OCI-LY7 (cell line): ENCODE data around the gene IQCC. TPM values are rescaled to one million over a fixed set of nuclear protein-coding genes. Genes with fewer than 3 reads are reported as not detected.

Experiments
- BruUV-seq: library from RNA; stranded (reverse); fragments of 400-500 nt; replicated peaks from 2 replicates; lab custom pipeline; 2021; lab: Mats Ljungman, UMichigan
- CTCF ChIA-PET: fragments of 300-600 bp; sonication (Branson Sonifier 250); formaldehyde crosslinking; loops from one replicate; lab custom pipeline; 2022; ENCODE audit warnings: antibody characterized with exemption; ENCODE audit not compliant: unreplicated experiment; lab: Charles Lee
- POLR2A ChIA-PET: fragments of 300-600 bp; sonication (Branson Sonifier 250); formaldehyde crosslinking; loops from one replicate; lab custom pipeline; 2022; ENCODE audit warnings: antibody characterized with exemption; lab: Charles Lee
- DNase-seq: peaks from one replicate; pipeline ENCODE4 v3.0.0-alpha.2; 2015; ENCODE audit warnings: low spot score
- H2AFZ ChIP-seq: fragments of 200-600 bp; sonication (generic), shearing (Covaris generic); 2 replicates; pipeline ENCODE4 v1.6.1; 2014; ENCODE audit warnings: mild to moderate bottlenecking, antibody characterized with exemption, low read length, moderate library complexity
- H3K27ac ChIP-seq: fragments of 200-600 bp; sonication (generic); 2 replicates; pipeline ENCODE4 v1.5.1; 2014; ENCODE audit warnings: mixed run types, low read depth, mild to moderate bottlenecking, moderate library complexity, low read length, inconsistent platforms; ENCODE audit not compliant: poor library complexity, severe bottlenecking
- H3K36me3 ChIP-seq: fragments of 200-600 bp; sonication (generic); 2 replicates; pipeline ENCODE4 v1.6.1; 2014; ENCODE audit warnings: mild to moderate bottlenecking, antibody characterized with exemption, low read length, moderate library complexity, mixed read lengths; ENCODE audit not compliant: insufficient read depth
- H3K4me1 ChIP-seq: fragments of 200-600 bp; sonication (generic); 2 replicates; pipeline ENCODE4 v1.5.1; 2014; ENCODE audit warnings: mild to moderate bottlenecking, low read length; ENCODE audit not compliant: insufficient read depth, poor library complexity, severe bottlenecking
- H3K4me2 ChIP-seq: fragments of 200-600 bp; sonication (generic); 2 replicates; pipeline ENCODE4 v1.6.1; 2014; ENCODE audit warnings: mild to moderate bottlenecking, low read length
- H3K4me3 ChIP-seq: fragments of 200-600 bp; sonication (generic); 2 replicates; pipeline ENCODE4 v1.5.1; 2014; ENCODE audit warnings: mild to moderate bottlenecking, low read depth, low read length; ENCODE audit not compliant: poor library complexity, severe bottlenecking
- H3K79me2 ChIP-seq: fragments of 200-600 bp; sonication (generic); 2 replicates; pipeline ENCODE4 v1.6.1; 2016; ENCODE audit warnings: low read depth, mild to moderate bottlenecking, low read length, moderate library complexity, mixed read lengths; ENCODE audit not compliant: insufficient read depth
- H3K9me2 ChIP-seq: fragments of 200-600 bp; sonication (generic); 2 replicates; pipeline ENCODE4 v1.6.1; 2016; ENCODE audit warnings: mild to moderate bottlenecking, low read length, mixed read lengths; ENCODE audit not compliant: insufficient read depth
- H3K9me3 ChIP-seq: fragments of 200-600 bp; sonication (generic); 2 replicates; pipeline ENCODE4 v1.6.1; 2014; ENCODE audit warnings: mild to moderate bottlenecking, mixed run types, low read length, mixed read lengths
- H4K20me1 ChIP-seq: fragments of 200-600 bp; sonication (generic); 2 replicates; pipeline ENCODE4 v1.6.1; 2014; ENCODE audit warnings: mild to moderate bottlenecking, antibody characterized with exemption, low read length, moderate library complexity, mixed read lengths; ENCODE audit not compliant: insufficient read depth
- EZH2phosphoT487 ChIP-seq: fragments of 200-600 bp; sonication (generic); IDR thresholded peaks from 2 replicates; pipeline ENCODE4 v1.6.1; 2018; ENCODE audit warnings: low read depth, borderline replicate concordance, mild to moderate bottlenecking, mixed run types, antibody characterized with exemption, low read length, moderate library complexity, mixed read lengths
- intact Hi-C: fragments of 100-400 bp; cut with micrococcal nuclease; formaldehyde crosslinking; loops from one replicate; pipeline ENCODE4 v1.10.0; 2022; ENCODE audit not compliant: unreplicated experiment
- total RNA-seq, 2 experiments: library from RNA; depleted of rRNA in 1 of 2; stranded (reverse); fragments of >200 nt in 1 of 2; shearing (Covaris generic) in 1 of 2; gene quantifications; 2 replicates each; pipeline ENCODE4 v1.2.3, GENCODE V29; 2014 to 2022
- TF ChIP-seq, protein P1 (sequence below): fragments of 200-600 bp; sonication (generic); conservative IDR thresholded peaks from 2 replicates; pipeline ENCODE4 v1.5.1; 2014; ENCODE audit warnings: mild to moderate bottlenecking, antibody characterized with exemption, low read length, moderate library complexity, mixed read lengths

IQCC gene
- total RNA-seq, 2 experiments from 2014 or later = 8.0 to 14.5 TPM

DNA sequence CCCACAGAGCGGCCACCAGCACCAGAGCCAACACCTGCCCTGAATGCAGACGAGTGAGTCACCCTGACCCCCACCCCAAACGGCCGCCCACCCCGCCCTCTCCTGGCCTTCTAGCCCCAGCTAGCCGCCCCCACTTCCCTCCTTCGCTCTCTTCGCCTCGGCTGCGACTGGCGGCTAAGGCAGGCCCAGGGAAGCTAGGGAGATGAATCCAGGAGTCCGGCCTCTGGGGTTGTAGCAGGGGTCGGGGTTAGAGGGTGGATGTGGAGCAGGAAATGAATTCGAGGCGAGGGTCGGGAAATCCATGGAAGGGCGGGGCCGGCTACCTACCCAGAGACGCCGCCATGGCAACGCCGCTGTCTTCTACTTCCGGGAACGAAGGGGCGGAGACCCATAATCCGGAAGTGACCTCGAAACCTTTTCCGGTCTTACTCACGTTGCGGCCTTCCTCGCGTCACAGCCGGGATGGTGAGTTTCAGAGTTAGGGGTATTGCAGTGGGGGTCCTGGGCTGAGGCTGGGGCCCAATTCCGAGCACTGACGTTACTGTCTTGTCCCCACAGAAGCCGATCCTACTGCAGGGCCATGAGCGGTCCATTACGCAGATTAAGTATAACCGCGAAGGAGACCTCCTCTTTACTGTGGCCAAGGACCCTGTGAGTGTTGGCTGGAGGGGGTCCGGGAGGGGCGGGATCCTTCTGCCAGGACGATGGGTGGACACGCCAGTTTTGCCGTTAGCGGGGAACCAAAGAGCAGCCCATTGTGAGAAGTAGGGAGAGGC is 16.7 kb downstream of the IQCC start, which contains the start of the genes EIF3I and TMEM234:
Gene EIF3I, plus strand, starts transcription at position 428 of the 776 bp plus-strand sequence. Its CDS starts 35 bp downstream, at position 463.
Gene TMEM234, minus strand, starts transcription at position 374 of the 776 bp plus-strand sequence. Its CDS starts 31 bp downstream, at position 343.
- H2AFZ ChIP-seq = peak within 1 kb of the TSS; percentile 48; the same call in 1 of the 2 replicates

DNA sequence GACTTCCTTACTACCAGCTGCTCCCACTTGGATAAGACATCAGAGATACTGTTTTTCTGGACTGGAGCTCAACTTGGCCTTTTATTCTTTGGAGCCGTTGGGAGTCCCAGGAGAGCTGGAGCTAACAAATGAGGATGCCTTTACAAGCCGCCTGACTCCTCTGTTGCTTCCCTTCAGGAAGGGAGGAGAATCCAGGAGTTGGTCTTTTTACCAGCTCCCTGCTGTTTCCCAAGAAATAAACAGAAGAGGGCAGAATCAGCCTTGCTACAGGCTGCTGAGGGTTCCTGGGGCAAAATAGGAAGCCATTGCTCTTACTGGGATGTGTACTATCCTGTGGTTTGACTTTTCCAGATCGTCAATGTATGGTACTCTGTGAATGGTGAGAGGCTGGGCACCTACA is 18.2 kb downstream of the IQCC start:
- CTCF ChIA-PET = no interaction called here
- Histone ChIP-seq H3K27ac (no peak overlapping the region), H3K4me3 (peak overlapping the region; percentile 96), H3K4me2 (peak overlapping the region; percentile 99), H3K36me3 (peaks cover 51% of the 10 kb centered on the region), H3K79me2 (peaks cover 23% of the 10 kb centered on the region), H3K4me1 (peaks cover 33% of the 10 kb centered on the region), H3K9me3 (no peaks in the 10 kb centered on the region), H4K20me1 (no peaks in the 10 kb centered on the region), H3K9me2 (no peaks in the 10 kb centered on the region), H2AFZ (no peak overlapping the region)
- DNase-seq = no peak
- POLR2A ChIA-PET = interaction anchor here (1.0 kb wide), 1 partner anchor 68 kb away, joined by 3 read pairs; the partner anchor contains the start of gene HDAC1
- TF ChIP-seq EZH2phosphoT487 = no peak
- TF ChIP-seq, protein P1, sequence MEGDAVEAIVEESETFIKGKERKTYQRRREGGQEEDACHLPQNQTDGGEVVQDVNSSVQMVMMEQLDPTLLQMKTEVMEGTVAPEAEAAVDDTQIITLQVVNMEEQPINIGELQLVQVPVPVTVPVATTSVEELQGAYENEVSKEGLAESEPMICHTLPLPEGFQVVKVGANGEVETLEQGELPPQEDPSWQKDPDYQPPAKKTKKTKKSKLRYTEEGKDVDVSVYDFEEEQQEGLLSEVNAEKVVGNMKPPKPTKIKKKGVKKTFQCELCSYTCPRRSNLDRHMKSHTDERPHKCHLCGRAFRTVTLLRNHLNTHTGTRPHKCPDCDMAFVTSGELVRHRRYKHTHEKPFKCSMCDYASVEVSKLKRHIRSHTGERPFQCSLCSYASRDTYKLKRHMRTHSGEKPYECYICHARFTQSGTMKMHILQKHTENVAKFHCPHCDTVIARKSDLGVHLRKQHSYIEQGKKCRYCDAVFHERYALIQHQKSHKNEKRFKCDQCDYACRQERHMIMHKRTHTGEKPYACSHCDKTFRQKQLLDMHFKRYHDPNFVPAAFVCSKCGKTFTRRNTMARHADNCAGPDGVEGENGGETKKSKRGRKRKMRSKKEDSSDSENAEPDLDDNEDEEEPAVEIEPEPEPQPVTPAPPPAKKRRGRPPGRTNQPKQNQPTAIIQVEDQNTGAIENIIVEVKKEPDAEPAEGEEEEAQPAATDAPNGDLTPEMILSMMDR = 0 out of 2 replicates have a peak, but pooled peaks have one; percentile 17
- intact Hi-C loops = loop anchor here (2.0 kb wide), 2 partner anchors 27 to 93 kb away; partner anchors contain the start of gene LCK
- no TSS peak for BruUV-seq

More for the DNA sequence above, 16.7 kb downstream of the IQCC start, which contains the start of the genes EIF3I and TMEM234:
- peaks cover 36% of the 10 kb centered on the region for H3K36me3 ChIP-seq
- peak; percentile 93 for DNase-seq
- peak within 1 kb of the TSS; percentile 41 for H3K27ac ChIP-seq
- no TSS peak for BruUV-seq
- TF ChIP-seq EZH2phosphoT487 = no peak
- TF ChIP-seq, protein P1 = no peak
- no peaks in the 10 kb centered on the region for H4K20me1 ChIP-seq
- peaks cover 23% of the 10 kb centered on the region for H3K79me2 ChIP-seq
- CTCF ChIA-PET = interaction anchor here (0.5 to 1.4 kb wide), 2 partner anchors 17 to 33 kb away, joined by 3 read pairs; no protein-coding TSS in a partner anchor
- H3K9me3 ChIP-seq = no peaks in the 10 kb centered on the region
- POLR2A ChIA-PET = interaction anchor here (0.6 kb wide), 2 partner anchors 45 to 74 kb away, joined by 3 to 5 read pairs; no protein-coding TSS in a partner anchor
- intact Hi-C loops = loop anchor here (2.0 kb wide), 2 partner anchors 29 to 95 kb away; partner anchors contain the start of gene LCK
- peak within 1 kb of the TSS; percentile 96 for H3K4me3 ChIP-seq
- peaks cover 33% of the 10 kb centered on the region for H3K4me1 ChIP-seq
- no peaks in the 10 kb centered on the region for H3K9me2 ChIP-seq
- peak within 1 kb of the TSS; percentile 99 for H3K4me2 ChIP-seq
